Body of pancreas (tissue), 4 donors: ENCODE measurements around the gene CCDC28A. TPM values are rescaled to one million over a fixed set of nuclear protein-coding genes. Genes with fewer than 3 reads are reported as not detected.

Experiments
- ATAC-seq: fragments of 150-250 bp; one replicate; pipeline ENCODE4 v1.9.1; 2016
- DNase-seq, 4 donors: peaks; one replicate each; pipeline ENCODE4 v3.0.0-alpha.2; 2019
- H3K27ac ChIP-seq, 4 donors: fragments of 200-600 bp; sonication (generic); 1 replicate in 3 of 4; 2 replicates in 1 of 4; pipeline versions ENCODE4 v1.5.1 to v1.6.1; 2016 to 2019; ENCODE audit warnings: mild to moderate bottlenecking in 1 of 4, mixed read lengths in 1 of 4, moderate library complexity in 1 of 4
- H3K27me3 ChIP-seq, 2 donors: fragments of 200-600 bp; sonication (generic); one replicate each; pipeline ENCODE4 v1.6.0; 2016; ENCODE audit warnings: mild to moderate bottlenecking in 1 of 2
- H3K36me3 ChIP-seq, 2 donors: fragments of 200-600 bp; sonication (generic); replicated peaks in 1 of 2; 2 replicates each; pipeline ENCODE4 v1.5.1; 2016; ENCODE audit warnings: low read depth in 2 of 2; ENCODE audit not compliant: insufficient read depth in 1 of 2
- H3K4me1 ChIP-seq: fragments of 200-600 bp; sonication (generic); one replicate; pipeline ENCODE4 v1.6.0; 2016
- H3K4me3 ChIP-seq, 2 donors: fragments of 200-600 bp; sonication (generic); 1 replicate in 1 of 2; 2 replicates in 1 of 2; pipeline ENCODE4 v1.5.1; 2016 to 2019
- H3K9me3 ChIP-seq, 3 donors: fragments of 200-600 bp; sonication (generic); 1 replicate in 2 of 3; 2 replicates in 1 of 3; pipeline ENCODE4 v1.5.1; 2016
- POLR2A ChIP-seq, 3 donors: fragments of 450-650 bp; IDR thresholded peaks; one replicate each; pipeline ENCODE4 v1.6.1; 2016; ENCODE audit warnings: antibody characterized with exemption in 3 of 3, mild to moderate bottlenecking in 2 of 3
- WGBS, 2 donors: methylation state at CpG; one replicate each; pipeline ENCODE4 v1.1.5; 2017; 5-methylcytosine and 5-hydroxymethylcytosine counted together
- intact Hi-C: fragments of 100-400 bp; cut with DNase I; formaldehyde crosslinking; loops from one replicate; pipeline ENCODE4 v1.15.1; 2023
- total RNA-seq, 2 donors: library from RNA; depleted of rRNA; stranded (reverse); fragments of >200 nt; gene quantifications; one replicate each; pipeline ENCODE4 v1.1.0, GENCODE V29; 2016
- TF ChIP-seq, protein P1 (sequence below), 7 experiments: fragments of 450-650 bp in 4 of 7; fragments of 200-600 bp in 3 of 7; sonication (generic) in 3 of 7; IDR thresholded peaks; one replicate each; pipeline ENCODE4 v1.5.1; 2016 to 2019; ENCODE audit warnings: antibody characterized with exemption in 7 of 7

CCDC28A gene
- total RNA-seq, 2 donors from 2014 or later, result 2.0 to 17.9 TPM

DNA sequence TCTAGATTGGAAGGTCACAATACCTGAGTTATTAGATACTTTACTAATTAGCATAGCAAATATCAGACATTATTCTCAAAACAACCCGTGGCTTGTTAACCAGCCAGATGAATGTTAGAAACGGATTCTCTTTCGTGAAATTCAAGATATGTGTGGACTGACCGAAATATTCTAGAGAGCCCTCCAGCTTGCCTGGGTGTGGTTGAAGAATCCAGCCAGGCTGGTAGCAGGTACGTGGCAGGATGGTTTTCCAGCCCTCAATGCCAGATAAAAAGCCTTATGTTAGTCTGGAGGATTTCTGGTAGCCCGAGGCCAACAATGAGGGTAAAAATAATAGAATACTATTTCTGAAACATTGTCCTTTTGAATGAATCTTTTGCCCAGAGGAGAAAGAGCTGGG is 41.7 kb downstream of the CCDC28A start:
- 44 to 51% methylated on average over 6 of the region's 6 CpGs for WGBS, 2 donors

GRCh38 chr6:138815797-138816528 is 42.4 kb downstream of the CCDC28A start:
- H3K27ac ChIP-seq, result no peak overlapping the region
- DNase-seq (peak in 1 of 4 donors; percentile 40), ATAC-seq (peak; percentile 62)
- 13 to 24% methylated on average over 4 of the region's 4 CpGs for WGBS, 2 donors
- H3K36me3 ChIP-seq, result no peaks in the 10 kb centered on the region
- TF ChIP-seq, protein P1, sequence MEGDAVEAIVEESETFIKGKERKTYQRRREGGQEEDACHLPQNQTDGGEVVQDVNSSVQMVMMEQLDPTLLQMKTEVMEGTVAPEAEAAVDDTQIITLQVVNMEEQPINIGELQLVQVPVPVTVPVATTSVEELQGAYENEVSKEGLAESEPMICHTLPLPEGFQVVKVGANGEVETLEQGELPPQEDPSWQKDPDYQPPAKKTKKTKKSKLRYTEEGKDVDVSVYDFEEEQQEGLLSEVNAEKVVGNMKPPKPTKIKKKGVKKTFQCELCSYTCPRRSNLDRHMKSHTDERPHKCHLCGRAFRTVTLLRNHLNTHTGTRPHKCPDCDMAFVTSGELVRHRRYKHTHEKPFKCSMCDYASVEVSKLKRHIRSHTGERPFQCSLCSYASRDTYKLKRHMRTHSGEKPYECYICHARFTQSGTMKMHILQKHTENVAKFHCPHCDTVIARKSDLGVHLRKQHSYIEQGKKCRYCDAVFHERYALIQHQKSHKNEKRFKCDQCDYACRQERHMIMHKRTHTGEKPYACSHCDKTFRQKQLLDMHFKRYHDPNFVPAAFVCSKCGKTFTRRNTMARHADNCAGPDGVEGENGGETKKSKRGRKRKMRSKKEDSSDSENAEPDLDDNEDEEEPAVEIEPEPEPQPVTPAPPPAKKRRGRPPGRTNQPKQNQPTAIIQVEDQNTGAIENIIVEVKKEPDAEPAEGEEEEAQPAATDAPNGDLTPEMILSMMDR (IDR thresholded peaks at IDR 0.05), result peak; percentile 48 to 79 (median 77)
- no peak for TF ChIP-seq POLR2A (IDR thresholded peaks at IDR 0.05)
- intact Hi-C loops, result loop anchor here (5.0 to 10.0 kb wide), 2 partner anchors 169 to 546 kb away; partner anchors contain the start of gene REPS1
- H3K4me1 ChIP-seq, result peaks cover 12% of the 10 kb centered on the region
- no peaks in the 10 kb centered on the region for H3K27me3 ChIP-seq
- no peak overlapping the region for H3K4me3 ChIP-seq
- H3K9me3 ChIP-seq, result no peaks in the 10 kb centered on the region

More for the DNA sequence above, 41.7 kb downstream of the CCDC28A start:
- Histone ChIP-seq H3K36me3 (no peaks in the 10 kb centered on the region), H3K27me3 (no peaks in the 10 kb centered on the region), H3K9me3 (no peaks in the 10 kb centered on the region), H3K4me3 (no peak overlapping the region), H3K4me1 (peaks cover 12% of the 10 kb centered on the region), H3K27ac (no peak overlapping the region)
- TF ChIP-seq, protein P1 (IDR thresholded peaks at IDR 0.05), result no peak
- no peak for TF ChIP-seq POLR2A (IDR thresholded peaks at IDR 0.05)
- DNase-seq (no peak), ATAC-seq (no peak)
- intact Hi-C loops, result loop anchor here (5.0 to 10.0 kb wide), 2 partner anchors 170 to 547 kb away; partner anchors contain the start of gene REPS1

GRCh38 chr6:138817799-138818198 is 44.2 kb downstream of the CCDC28A start:
- ATAC-seq (peak; percentile 93), DNase-seq (peak; percentile 67 to 84 (median 82))
- Histone ChIP-seq H3K4me3 (no peak overlapping the region), H3K36me3 (no peaks in the 10 kb centered on the region), H3K9me3 (no peaks in the 10 kb centered on the region), H3K27me3 (no peaks in the 10 kb centered on the region), H3K4me1 (peaks cover 12% of the 10 kb centered on the region), H3K27ac (peak overlapping the region in 3 of 4 donors; percentile 28 to 68 (median 53))
- TF ChIP-seq POLR2A (IDR thresholded peaks at IDR 0.05), result no peak
- intact Hi-C loops, result loop anchor here (5.0 to 10.0 kb wide), 2 partner anchors 167 to 545 kb away; partner anchors contain the start of gene REPS1
- 4 to 12% methylated on average over 4 of the region's 4 CpGs for WGBS, 2 donors

GRCh38 chr6:138818496-138819194 is 45.1 kb downstream of the CCDC28A start:
- peak overlapping the region in 3 of 4 donors; percentile 28 to 68 (median 53) for H3K27ac ChIP-seq
- TF ChIP-seq, protein P1 (IDR thresholded peaks at IDR 0.05), result no peak
- TF ChIP-seq POLR2A (IDR thresholded peaks at IDR 0.05), result no peak
- intact Hi-C loops, result loop anchor here (5.0 to 10.0 kb wide), 2 partner anchors 166 to 544 kb away; partner anchors contain the start of gene REPS1

GRCh38 chr6:138821519-138821918 is 48.0 kb downstream of the CCDC28A start:
- Histone ChIP-seq H3K9me3 (no peaks in the 10 kb centered on the region), H3K4me3 (no peak overlapping the region), H3K36me3 (no peaks in the 10 kb centered on the region), H3K27me3 (no peaks in the 10 kb centered on the region), H3K27ac (no peak overlapping the region), H3K4me1 (peaks cover 12% of the 10 kb centered on the region)
- intact Hi-C loops, result no loop called here
- DNase-seq (no peak), ATAC-seq (no peak)
- TF ChIP-seq, protein P1 (IDR thresholded peaks at IDR 0.05), result no peak
- TF ChIP-seq POLR2A (IDR thresholded peaks at IDR 0.05), result no peak
- WGBS, 2 donors, result 90 to 96% methylated on average over 4 of the region's 4 CpGs

More at GRCh38 chr6:138818496-138819194, 45.1 kb downstream of the CCDC28A start:
- Histone ChIP-seq H3K9me3 (no peaks in the 10 kb centered on the region), H3K4me1 (peaks cover 12% of the 10 kb centered on the region), H3K27me3 (no peaks in the 10 kb centered on the region), H3K4me3 (no peak overlapping the region), H3K36me3 (no peaks in the 10 kb centered on the region)
- DNase-seq (peak in 1 of 4 donors; percentile 16), ATAC-seq (no peak)
- 53 to 63% methylated on average over 10 of the region's 10 CpGs for WGBS, 2 donors
